Vagina (tissue), 2 donors: ENCODE data around the gene STEAP1B.

ENCODE experiments used
- POLR2A ChIP-seq, 2 donors: fragments of 450-650 bp; IDR thresholded peaks; one replicate each; pipeline ENCODE4 v1.6.1; 2017; ENCODE audit warnings: antibody characterized with exemption in 2 of 2, mild to moderate bottlenecking in 2 of 2, moderate library complexity in 2 of 2
- POLR2AphosphoS5 ChIP-seq, 2 donors: sonication (generic); formaldehyde crosslinking; IDR thresholded peaks; one replicate each; pipeline ENCODE4 v1.9.0; 2017; ENCODE audit warnings: antibody characterized with exemption in 2 of 2, mild to moderate bottlenecking in 2 of 2, low read depth in 1 of 2; ENCODE audit not compliant: insufficient read depth in 1 of 2
- TF ChIP-seq, protein P1 (sequence below), 3 experiments: fragments of 450-650 bp in 2 of 3; fragments of 200-600 bp in 1 of 3; sonication (generic) in 1 of 3; IDR thresholded peaks; one replicate each; pipeline ENCODE4 v1.5.1; 2017 to 2019; ENCODE audit warnings: antibody characterized with exemption in 3 of 3, mild to moderate bottlenecking in 2 of 3, moderate library complexity in 2 of 3

DNA sequence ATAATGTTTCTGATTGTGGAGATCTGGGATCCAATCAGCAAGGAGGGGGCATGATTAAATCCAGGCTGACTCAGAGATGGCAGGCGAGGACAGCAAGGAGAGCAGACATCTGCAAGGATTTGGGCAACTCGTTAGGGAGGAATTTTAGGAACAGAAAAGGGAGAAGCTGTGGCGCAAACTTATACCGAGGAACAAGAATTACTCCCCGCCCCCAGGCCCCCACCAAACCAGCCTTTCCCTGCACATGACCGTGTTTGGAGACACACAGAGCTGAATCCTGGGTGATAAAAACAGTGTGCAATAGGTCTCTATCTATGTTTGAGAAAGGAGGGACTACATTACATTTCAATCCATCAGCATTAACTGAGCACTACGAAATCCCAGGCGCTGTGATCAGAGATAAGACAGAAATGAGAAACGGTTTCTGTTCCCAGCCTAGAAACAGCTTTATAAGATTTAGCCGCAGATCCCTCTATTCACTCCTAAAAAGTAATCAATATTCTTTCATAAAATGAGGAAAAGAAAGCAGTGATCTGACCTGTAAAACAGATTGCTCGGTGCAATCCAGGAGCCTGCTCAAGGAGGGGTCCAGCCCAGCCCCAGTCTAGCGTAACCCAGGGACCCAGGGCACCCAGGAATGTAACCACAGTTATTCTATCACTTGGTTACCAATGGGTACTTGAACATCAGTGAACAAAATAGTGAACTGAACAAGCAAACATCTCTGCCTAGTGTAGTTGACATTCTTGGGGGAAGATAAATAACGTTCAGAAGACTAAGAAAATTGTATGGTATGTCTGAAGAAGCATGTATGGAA, 105.9 kb downstream of the STEAP1B start:
- no peak for TF ChIP-seq POLR2A (IDR thresholded peaks at IDR 0.05)
- TF ChIP-seq, protein P1, sequence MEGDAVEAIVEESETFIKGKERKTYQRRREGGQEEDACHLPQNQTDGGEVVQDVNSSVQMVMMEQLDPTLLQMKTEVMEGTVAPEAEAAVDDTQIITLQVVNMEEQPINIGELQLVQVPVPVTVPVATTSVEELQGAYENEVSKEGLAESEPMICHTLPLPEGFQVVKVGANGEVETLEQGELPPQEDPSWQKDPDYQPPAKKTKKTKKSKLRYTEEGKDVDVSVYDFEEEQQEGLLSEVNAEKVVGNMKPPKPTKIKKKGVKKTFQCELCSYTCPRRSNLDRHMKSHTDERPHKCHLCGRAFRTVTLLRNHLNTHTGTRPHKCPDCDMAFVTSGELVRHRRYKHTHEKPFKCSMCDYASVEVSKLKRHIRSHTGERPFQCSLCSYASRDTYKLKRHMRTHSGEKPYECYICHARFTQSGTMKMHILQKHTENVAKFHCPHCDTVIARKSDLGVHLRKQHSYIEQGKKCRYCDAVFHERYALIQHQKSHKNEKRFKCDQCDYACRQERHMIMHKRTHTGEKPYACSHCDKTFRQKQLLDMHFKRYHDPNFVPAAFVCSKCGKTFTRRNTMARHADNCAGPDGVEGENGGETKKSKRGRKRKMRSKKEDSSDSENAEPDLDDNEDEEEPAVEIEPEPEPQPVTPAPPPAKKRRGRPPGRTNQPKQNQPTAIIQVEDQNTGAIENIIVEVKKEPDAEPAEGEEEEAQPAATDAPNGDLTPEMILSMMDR (IDR thresholded peaks at IDR 0.05) = no peak
- no peak for TF ChIP-seq POLR2AphosphoS5 (IDR thresholded peaks at IDR 0.05; ENCODE audit: insufficient read depth in 1 of 2, low read depth in 1 of 2)
